ENCODE measurements around the gene C9orf85. TPM values are rescaled to one million over a fixed set of nuclear protein-coding genes. Genes with fewer than 3 reads are reported as not detected.
A peak's percentile ranks its signal among the peaks of the same experiment; 100 is the strongest.

Gene C9orf85
- total and polyA plus RNA-seq, 2 of the 8 experiments (the other 6 are each of a cell fraction or from before 2014, with no cell fraction given): 6.3 to 14.5 TPM

- TF ChIP-seq SUZ12 (IDR thresholded peaks at IDR 0.05; ENCODE audit: low read length) (no peak), EZH2 (IDR thresholded peaks at IDR 0.05; ENCODE audit: low read depth, low read length, severe bottlenecking) (no peak), BCL11A (IDR thresholded peaks at IDR 0.05; ENCODE audit: low read depth in 2 of 2, low read length in 2 of 2) (peak in 1 of 2 experiments; percentile 35), SP1 (IDR thresholded peaks at IDR 0.05; ENCODE audit: low read depth, low read length) (0 out of 2 replicates have a peak, but pooled peaks have one; percentile 28), POU5F1 (IDR thresholded peaks at IDR 0.05; ENCODE audit: low read depth, low read length) (peak; percentile 79; the same call in 1 of the 2 replicates), TAF7 (optimal IDR thresholded peaks at IDR 0.05; ENCODE audit: borderline replicate concordance, low read depth, low read length) (no peak), KDM4A (IDR thresholded peaks at IDR 0.05; ENCODE audit: low read depth, low read length, severe bottlenecking) (no peak), BRCA1 (IDR thresholded peaks at IDR 0.05; ENCODE audit: low read depth, low read length) (no peak), HDAC2 (IDR thresholded peaks at IDR 0.05; ENCODE audit: borderline replicate concordance in 1 of 2, low read depth in 2 of 2, low read length in 2 of 2) (peak in 1 of 2 experiments; percentile 51; a peak in 1 of 4 replicates), SAP30 (IDR thresholded peaks at IDR 0.05; ENCODE audit: insufficient read depth, insufficient replicate concordance, low read length) (no peak), NANOG (IDR thresholded peaks at IDR 0.05; ENCODE audit: insufficient read depth, low read depth, low read length, poor library complexity, severe bottlenecking) (peak; percentile 82), KDM5A (IDR thresholded peaks at IDR 0.05; ENCODE audit: low read length) (no peak), CHD2 (IDR thresholded peaks at IDR 0.05; ENCODE audit: low read length) (no peak), CTBP2 (IDR thresholded peaks at IDR 0.05; ENCODE audit: borderline replicate concordance, insufficient read depth, insufficient read length, low read length) (no peak), FOSL1 (IDR thresholded peaks at IDR 0.05; ENCODE audit: insufficient read depth, low read depth, low read length) (no peak)
These were observed 9.9 kb downstream of the C9orf85 start (continued) for GRCh38 chr9:71921190-71921814.
